BJ (cell line): Measurements from ENCODE around the gene TMEM255B. TPM values are rescaled to one million over a fixed set of nuclear protein-coding genes. Genes with fewer than 3 reads are reported as not detected.

Experiments used
- CTCF ChIA-PET: fragments of 350-600 bp; formaldehyde crosslinking; extraction: SDS; loops from one replicate; lab custom pipeline; 2021; ENCODE audit warnings: antibody characterized with exemption, inconsistent platforms; lab: Yijun Ruan, JAX
- POLR2A ChIA-PET: fragments of 300-600 bp; sonication (Branson Sonifier 250); formaldehyde crosslinking; extraction: SDS; loops from one replicate; lab custom pipeline; 2021; ENCODE audit warnings: antibody characterized with exemption; lab: Charles Lee
- DNase-seq: peaks from one replicate; pipeline ENCODE4 v3.0.0-alpha.2; 2011; ENCODE audit warnings: low read depth
- H3K27me3 ChIP-seq: 2 replicates; pipeline ENCODE4 v1.6.0; 2011; ENCODE audit warnings: low read length; ENCODE audit not compliant: control insufficient read depth, insufficient read depth
- H3K36me3 ChIP-seq: 2 replicates; pipeline ENCODE4 v1.5.1; 2011; ENCODE audit warnings: low read length; ENCODE audit not compliant: control insufficient read depth, insufficient read depth
- H3K4me3 ChIP-seq: 2 replicates; pipeline ENCODE4 v1.5.1; 2011; ENCODE audit warnings: low read depth, mild to moderate bottlenecking, control low read depth, low read length
- CTCF ChIP-seq: IDR thresholded peaks from 2 replicates; pipeline ENCODE4 v1.5.1; 2011; ENCODE audit warnings: low read depth, mild to moderate bottlenecking, control low read depth, inconsistent platforms, low read length, moderate library complexity; ENCODE audit not compliant: insufficient read depth
- polyA plus RNA-seq: library from polyadenylated mRNA; depleted of rRNA; stranded (reverse); fragments of >200 nt; gene quantifications from 2 replicates; pipeline ENCODE4 v1.2.3, GENCODE V29; 2011

TMEM255B gene
- polyA plus RNA-seq, 1 experiment = 1.9 TPM

- no peaks in the 10 kb centered on the region for H3K27me3 ChIP-seq
- ChIA-PET CTCF (interaction anchor here (1.3 kb wide), 1 partner anchor 8 kb away, joined by 4 read pairs; no protein-coding TSS in a partner anchor), POLR2A (no interaction called here)
- TF ChIP-seq CTCF = no peak
- H3K36me3 ChIP-seq = no peaks in the 10 kb centered on the region
- DNase-seq = no peak
- H3K4me3 ChIP-seq = no peak overlapping the region
Observed at GRCh38 chr13:113806104-113806471, 47.1 kb downstream of the TMEM255B start.

- DNase-seq = no peak
- Histone ChIP-seq H3K36me3 (no peaks in the 10 kb centered on the region), H3K4me3 (no peak overlapping the region), H3K27me3 (no peaks in the 10 kb centered on the region)
- ChIA-PET POLR2A (no interaction called here), CTCF (no interaction called here)
- TF ChIP-seq CTCF = no peak
Observed at GRCh38 chr13:113806526-113806925, 47.5 kb downstream of the TMEM255B start.

- TF ChIP-seq CTCF = no peak
- Histone ChIP-seq H3K27me3 (no peaks in the 10 kb centered on the region), H3K36me3 (no peaks in the 10 kb centered on the region), H3K4me3 (no peak overlapping the region)
- CTCF ChIA-PET = no interaction called here
- no peak for DNase-seq
- POLR2A ChIA-PET = no interaction called here
Observed at GRCh38 chr13:113808058-113808834, 49.2 kb downstream of the TMEM255B start.

- CTCF ChIA-PET = no interaction called here
- no peak for TF ChIP-seq CTCF
- no peak for DNase-seq
Observed at GRCh38 chr13:113809934-113810333, 50.9 kb downstream of the TMEM255B start.

GRCh38 chr13:113810640-113811039 is 51.6 kb downstream of the TMEM255B start:
- no peaks in the 10 kb centered on the region for H3K27me3 ChIP-seq
- no peak for DNase-seq
- TF ChIP-seq CTCF = no peak
- CTCF ChIA-PET = no interaction called here
- H3K4me3 ChIP-seq = no peak overlapping the region
- POLR2A ChIA-PET = no interaction called here
- H3K36me3 ChIP-seq = no peaks in the 10 kb centered on the region

More at GRCh38 chr13:113809934-113810333, 50.9 kb downstream of the TMEM255B start:
- no peak overlapping the region for H3K4me3 ChIP-seq
- no peaks in the 10 kb centered on the region for H3K27me3 ChIP-seq
- POLR2A ChIA-PET = no interaction called here
- H3K36me3 ChIP-seq = no peaks in the 10 kb centered on the region
